NCI-H446 (cell line): ENCODE data around the gene NTN4.
"Not testable (repeated sequence)": the region's sequence is repeated elsewhere in the genome, so short reads cannot be mapped to it uniquely, and the experiment has no call there.

Experiments
- DNase-seq, 2 experiments: peaks; one replicate each; lab custom pipeline; 2025; lab: John Stamatoyannopoulos, UW

Gene NTN4

GRCh38 chr12:95709152-95709551, 81.4 kb downstream of the NTN4 start:
- DNase-seq = no peak

- no peak for DNase-seq
Measured at GRCh38 chr12:95705143-95705542, 85.4 kb downstream of the NTN4 start.

- no peak for DNase-seq
Measured at GRCh38 chr12:95703986-95704385, 86.6 kb downstream of the NTN4 start.

- no peak for DNase-seq
Measured at GRCh38 chr12:95701722-95702418, 88.7 kb downstream of the NTN4 start.

GRCh38 chr12:95701275-95701674, 89.3 kb downstream of the NTN4 start:
- no peak for DNase-seq

GRCh38 chr12:95700316-95700785, 90.2 kb downstream of the NTN4 start:
- no peak for DNase-seq

GRCh38 chr12:95699579-95699978, 91.0 kb downstream of the NTN4 start:
- DNase-seq = no peak

GRCh38 chr12:95694136-95694535, 96.4 kb downstream of the NTN4 start:
- DNase-seq = no peak

GRCh38 chr12:95693689-95694088, 96.9 kb downstream of the NTN4 start:
- no peak for DNase-seq

GRCh38 chr12:95690861-95691635, 99.5 kb downstream of the NTN4 start:
- no peak for DNase-seq

GRCh38 chr12:95687937-95688336, 102.6 kb downstream of the NTN4 start:
- DNase-seq = no peak

- DNase-seq = no peak
Measured at GRCh38 chr12:95683418-95683817, 107.1 kb downstream of the NTN4 start.

- DNase-seq = peak in 1 of 2 experiments; percentile 4
Measured at GRCh38 chr12:95681210-95681765, 109.3 kb downstream of the NTN4 start.

GRCh38 chr12:95678684-95679083, 111.9 kb downstream of the NTN4 start:
- no peak for DNase-seq

GRCh38 chr12:95677782-95678181, 112.8 kb downstream of the NTN4 start:
- not testable (repeated sequence) for DNase-seq

GRCh38 chr12:95674631-95675030, 115.9 kb downstream of the NTN4 start:
- DNase-seq = peak; percentile 95 to 98

- DNase-seq = peak in 1 of 2 experiments; percentile 10
Measured at GRCh38 chr12:95674163-95674562, 116.4 kb downstream of the NTN4 start.

- DNase-seq = no peak
Measured at GRCh38 chr12:95673576-95673975, 117.0 kb downstream of the NTN4 start.

GRCh38 chr12:95672166-95672565, 118.4 kb downstream of the NTN4 start:
- DNase-seq = no peak

- DNase-seq = no peak
Measured at GRCh38 chr12:95671265-95671664, 119.3 kb downstream of the NTN4 start.

- DNase-seq = no peak
Measured at GRCh38 chr12:95663525-95663924, 127.0 kb downstream of the NTN4 start.

GRCh38 chr12:95661360-95661759, 129.2 kb downstream of the NTN4 start:
- DNase-seq = no peak

- DNase-seq = no peak
Measured at GRCh38 chr12:95658386-95658785, 132.2 kb downstream of the NTN4 start.
